GM18907 (cell line): ENCODE data around the gene USP22.
"Not testable (repeated sequence)": the region's sequence is repeated elsewhere in the genome, so short reads cannot be mapped to it uniquely, and the experiment has no call there.

ENCODE experiments used
- ATAC-seq: cut with Tn5 transposase; IDR thresholded peaks from one replicate; pipeline ENCODE4 v1.9.1; 2021; ENCODE audit warnings: mild to moderate bottlenecking, moderate library complexity; ENCODE audit not compliant: unreplicated experiment

USP22 gene

GRCh38 chr17:21042458-21043295, at the start of gene USP22:
TSS of gene USP22 (minus strand) at chr17:21043011. CDS start at chr17:21042835, 176 bp downstream.
- ATAC-seq = peak; percentile 68

- no peak for ATAC-seq
These were observed 48.2 kb upstream of the USP22 start for GRCh38 chr17:21090902-21091618.

GRCh38 chr17:21089933-21090901, 47.4 kb upstream of the USP22 start:
- ATAC-seq = peak; percentile 64

- no peak for ATAC-seq
These were observed 46.3 kb upstream of the USP22 start for GRCh38 chr17:21089145-21089544.

- no peak for ATAC-seq
These were observed 42.9 kb upstream of the USP22 start for GRCh38 chr17:21085707-21086106.

- ATAC-seq = not testable (repeated sequence)
These were observed 42.5 kb upstream of the USP22 start for GRCh38 chr17:21085280-21085679.

- no peak for ATAC-seq
These were observed 39.2 kb upstream of the USP22 start for GRCh38 chr17:21082001-21082436.

- no peak for ATAC-seq
These were observed 36.4 kb upstream of the USP22 start for GRCh38 chr17:21079196-21079595.

GRCh38 chr17:21078016-21078780, 35.4 kb upstream of the USP22 start:
- ATAC-seq = no peak

- ATAC-seq = no peak
These were observed 34.5 kb upstream of the USP22 start for GRCh38 chr17:21077281-21077680.

- no peak for ATAC-seq
These were observed 33.4 kb upstream of the USP22 start for GRCh38 chr17:21076242-21076641.

GRCh38 chr17:21075739-21076085, 32.9 kb upstream of the USP22 start:
- ATAC-seq = no peak

- ATAC-seq = no peak
These were observed 30.0 kb upstream of the USP22 start for GRCh38 chr17:21072745-21073197.

- no peak for ATAC-seq
These were observed 23.6 kb upstream of the USP22 start for GRCh38 chr17:21066394-21066793.

GRCh38 chr17:21061971-21062526, 19.2 kb upstream of the USP22 start:
- peak; percentile 80 for ATAC-seq

- no peak for ATAC-seq
These were observed 18.5 kb upstream of the USP22 start for GRCh38 chr17:21061158-21061835.

GRCh38 chr17:21059761-21060160, 16.9 kb upstream of the USP22 start:
- ATAC-seq = no peak

GRCh38 chr17:21058098-21058893, 15.5 kb upstream of the USP22 start:
- no peak for ATAC-seq
